KMS-11 (cell line): ENCODE measurements around the gene AUTS2.

Source experiments
- H2AFZ ChIP-seq: fragments of 200-600 bp; sonication (generic); 2 replicates; pipeline ENCODE4 v1.6.1; 2016; ENCODE audit warnings: antibody characterized with exemption, mixed run types, low read depth
- H3K27ac ChIP-seq: fragments of 200-600 bp; sonication (generic); 2 replicates; pipeline ENCODE4 v1.6.1; 2016; ENCODE audit warnings: mild to moderate bottlenecking, mixed run types
- H3K27me3 ChIP-seq: fragments of 200-600 bp; sonication (generic); 2 replicates; pipeline ENCODE4 v1.6.1; 2017; ENCODE audit warnings: mild to moderate bottlenecking, low read depth, mixed run types, moderate library complexity; ENCODE audit not compliant: insufficient read depth
- H3K36me3 ChIP-seq: fragments of 200-600 bp; sonication (generic); 2 replicates; pipeline ENCODE4 v1.6.1; 2017; ENCODE audit warnings: mild to moderate bottlenecking, mixed run types; ENCODE audit not compliant: insufficient read depth
- H3K4me1 ChIP-seq: fragments of 200-600 bp; sonication (generic); 2 replicates; pipeline ENCODE4 v1.6.1; 2016; ENCODE audit warnings: mild to moderate bottlenecking, low read depth, mixed run types; ENCODE audit not compliant: poor library complexity, severe bottlenecking
- H3K4me2 ChIP-seq: fragments of 200-600 bp; sonication (generic); 2 replicates; pipeline ENCODE4 v1.7.0; 2016; ENCODE audit warnings: mild to moderate bottlenecking, mixed run types
- H3K4me3 ChIP-seq: fragments of 200-600 bp; sonication (generic); IDR thresholded peaks from 2 replicates; pipeline ENCODE4 v1.6.1; 2017; ENCODE audit warnings: low read depth, low read length, mixed read lengths; ENCODE audit not compliant: insufficient read depth
- H3K79me2 ChIP-seq: fragments of 200-600 bp; sonication (generic); 2 replicates; pipeline ENCODE4 v1.6.1; 2016; ENCODE audit warnings: low read depth, mixed run types; ENCODE audit not compliant: insufficient read depth
- H3K9ac ChIP-seq: fragments of 200-600 bp; sonication (generic); 2 replicates; pipeline ENCODE4 v1.6.1; 2016; ENCODE audit warnings: mild to moderate bottlenecking, mixed run types
- H4K20me1 ChIP-seq: fragments of 200-600 bp; sonication (generic); 2 replicates; pipeline ENCODE4 v1.6.1; 2016; ENCODE audit warnings: mild to moderate bottlenecking, mixed run types; ENCODE audit not compliant: insufficient read depth
- TF ChIP-seq, protein P1 (sequence below): fragments of 200-600 bp; sonication (generic); conservative IDR thresholded peaks from 2 replicates; pipeline ENCODE4 v1.6.1; 2017; ENCODE audit warnings: low read depth, mild to moderate bottlenecking, antibody characterized with exemption, low read length, moderate library complexity, mixed read lengths

Gene AUTS2

GRCh38 chr7:69762821-69763352 is 164.6 kb downstream of the AUTS2 start:
- Histone ChIP-seq H4K20me1 (no peaks in the 10 kb centered on the region), H3K4me1 (peaks cover 19% of the 10 kb centered on the region), H3K4me2 (no peak overlapping the region), H3K9ac (no peak overlapping the region), H3K79me2 (no peaks in the 10 kb centered on the region), H3K27ac (no peak overlapping the region), H3K36me3 (no peaks in the 10 kb centered on the region), H2AFZ (no peak overlapping the region), H3K27me3 (no peaks in the 10 kb centered on the region), H3K4me3 (no peak overlapping the region)
- TF ChIP-seq, protein P1, sequence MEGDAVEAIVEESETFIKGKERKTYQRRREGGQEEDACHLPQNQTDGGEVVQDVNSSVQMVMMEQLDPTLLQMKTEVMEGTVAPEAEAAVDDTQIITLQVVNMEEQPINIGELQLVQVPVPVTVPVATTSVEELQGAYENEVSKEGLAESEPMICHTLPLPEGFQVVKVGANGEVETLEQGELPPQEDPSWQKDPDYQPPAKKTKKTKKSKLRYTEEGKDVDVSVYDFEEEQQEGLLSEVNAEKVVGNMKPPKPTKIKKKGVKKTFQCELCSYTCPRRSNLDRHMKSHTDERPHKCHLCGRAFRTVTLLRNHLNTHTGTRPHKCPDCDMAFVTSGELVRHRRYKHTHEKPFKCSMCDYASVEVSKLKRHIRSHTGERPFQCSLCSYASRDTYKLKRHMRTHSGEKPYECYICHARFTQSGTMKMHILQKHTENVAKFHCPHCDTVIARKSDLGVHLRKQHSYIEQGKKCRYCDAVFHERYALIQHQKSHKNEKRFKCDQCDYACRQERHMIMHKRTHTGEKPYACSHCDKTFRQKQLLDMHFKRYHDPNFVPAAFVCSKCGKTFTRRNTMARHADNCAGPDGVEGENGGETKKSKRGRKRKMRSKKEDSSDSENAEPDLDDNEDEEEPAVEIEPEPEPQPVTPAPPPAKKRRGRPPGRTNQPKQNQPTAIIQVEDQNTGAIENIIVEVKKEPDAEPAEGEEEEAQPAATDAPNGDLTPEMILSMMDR: no peak

GRCh38 chr7:69763513-69763912 is 165.2 kb downstream of the AUTS2 start:
- Histone ChIP-seq H3K4me3 (no peak overlapping the region), H3K4me2 (no peak overlapping the region), H3K36me3 (no peaks in the 10 kb centered on the region), H3K9ac (no peak overlapping the region), H3K4me1 (peaks cover 19% of the 10 kb centered on the region), H3K79me2 (no peaks in the 10 kb centered on the region), H2AFZ (no peak overlapping the region), H3K27me3 (no peaks in the 10 kb centered on the region), H3K27ac (no peak overlapping the region), H4K20me1 (no peaks in the 10 kb centered on the region)
- TF ChIP-seq, protein P1: no peak

GRCh38 chr7:69764147-69764546 is 165.9 kb downstream of the AUTS2 start:
- TF ChIP-seq, protein P1: no peak
- Histone ChIP-seq H4K20me1 (no peaks in the 10 kb centered on the region), H3K36me3 (no peaks in the 10 kb centered on the region), H3K4me1 (peaks cover 19% of the 10 kb centered on the region), H3K27ac (no peak overlapping the region), H3K4me3 (no peak overlapping the region), H2AFZ (no peak overlapping the region), H3K79me2 (no peaks in the 10 kb centered on the region), H3K27me3 (no peaks in the 10 kb centered on the region), H3K4me2 (no peak overlapping the region), H3K9ac (no peak overlapping the region)

DNA sequence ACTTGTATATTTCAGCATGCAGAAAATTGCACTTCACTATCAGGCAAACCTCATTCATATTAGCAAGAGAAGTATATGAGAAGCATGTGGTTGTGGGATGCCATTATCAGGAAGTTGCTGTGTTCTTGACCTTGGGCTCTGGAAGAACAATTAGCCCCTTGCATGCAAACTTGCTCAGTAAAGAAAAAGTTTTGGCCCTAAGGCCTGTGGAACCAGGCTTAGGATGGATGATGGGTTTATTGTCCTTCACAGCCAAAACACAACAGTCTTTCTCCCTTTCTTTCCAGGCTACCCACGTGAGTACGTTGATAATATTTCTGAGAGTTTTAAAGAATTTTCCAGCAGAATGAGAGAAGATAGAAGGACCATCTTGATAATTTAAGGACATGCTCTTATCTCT is 166.4 kb downstream of the AUTS2 start:
- no peaks in the 10 kb centered on the region for H3K36me3 ChIP-seq
- TF ChIP-seq, protein P1: no peak
- H3K4me2 ChIP-seq: no peak overlapping the region
- no peaks in the 10 kb centered on the region for H3K79me2 ChIP-seq
- no peaks in the 10 kb centered on the region for H3K27me3 ChIP-seq
- H3K9ac ChIP-seq: no peak overlapping the region
- no peaks in the 10 kb centered on the region for H4K20me1 ChIP-seq
- no peak overlapping the region for H2AFZ ChIP-seq
- peaks cover 19% of the 10 kb centered on the region for H3K4me1 ChIP-seq
- no peak overlapping the region for H3K27ac ChIP-seq
- no peak overlapping the region for H3K4me3 ChIP-seq
